Type B pancreatic cell (in vitro differentiated cells): Measurements from ENCODE around the gene C20orf202. TPM values are rescaled to one million over a fixed set of nuclear protein-coding genes. Genes with fewer than 3 reads are reported as not detected.

Experiments used
- DNase-seq: peaks from one replicate; pipeline ENCODE4 v3.0.0; 2021; ENCODE audit warnings: mixed read lengths; ENCODE audit not compliant: unreplicated experiment; ENCODE audit errors: extremely low spot score
- H3K27ac Mint-ChIP-seq: 2 replicates; pipeline ENCODE4 v1.8.0; 2021; ENCODE audit warnings: mild to moderate bottlenecking, mixed read lengths
- H3K27me3 Mint-ChIP-seq: 2 replicates; pipeline ENCODE4 v1.8.0; 2021; ENCODE audit warnings: mixed read lengths
- H3K36me3 Mint-ChIP-seq: 2 replicates; pipeline ENCODE4 v1.8.0; 2021; ENCODE audit warnings: mixed read lengths
- H3K4me1 Mint-ChIP-seq: one replicate; pipeline ENCODE4 v1.8.0; 2021; ENCODE audit warnings: mixed read lengths; ENCODE audit not compliant: unreplicated experiment
- H3K4me3 Mint-ChIP-seq: 2 replicates; pipeline ENCODE4 v1.8.0; 2021; ENCODE audit warnings: mild to moderate bottlenecking, mixed read lengths
- H3K9me3 Mint-ChIP-seq: 2 replicates; pipeline ENCODE4 v1.8.0; 2021; ENCODE audit warnings: mixed read lengths
- total RNA-seq: library from RNA; stranded (reverse); gene quantifications from 2 replicates; pipeline ENCODE4 v1.2.1, GENCODE V29; 2021; ENCODE audit warnings: low replicate concordance
- TF ChIP-seq, protein P1 (sequence below): fragments of 200-600 bp; sonication (generic); conservative IDR thresholded peaks from 2 replicates; pipeline ENCODE4 v1.5.0; 2021; ENCODE audit warnings: antibody characterized with exemption, mild to moderate bottlenecking

Gene C20orf202
- total RNA-seq, 1 donor from 2014 or later: 0.24 TPM

DNA sequence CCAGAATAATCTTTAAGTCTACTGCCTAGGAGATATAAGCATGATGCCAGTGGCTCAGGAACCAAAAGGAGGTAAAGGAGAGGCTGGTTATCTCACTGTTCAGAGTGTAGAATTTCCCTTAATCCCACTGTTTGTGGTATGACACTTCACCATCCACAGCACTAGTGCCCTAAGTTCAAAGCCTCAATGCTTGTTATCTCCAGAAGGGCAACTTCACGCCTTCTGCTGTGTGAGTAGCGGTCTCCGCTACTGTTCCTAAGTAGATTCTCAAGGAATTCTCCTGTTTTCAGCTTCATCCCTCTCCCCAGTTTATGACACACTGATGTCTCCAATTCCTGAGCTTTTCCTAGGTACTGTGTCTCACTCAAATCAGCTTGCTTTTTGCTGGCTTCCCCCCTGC is 49.2 kb downstream of the C20orf202 start:
- TF ChIP-seq, protein P1, sequence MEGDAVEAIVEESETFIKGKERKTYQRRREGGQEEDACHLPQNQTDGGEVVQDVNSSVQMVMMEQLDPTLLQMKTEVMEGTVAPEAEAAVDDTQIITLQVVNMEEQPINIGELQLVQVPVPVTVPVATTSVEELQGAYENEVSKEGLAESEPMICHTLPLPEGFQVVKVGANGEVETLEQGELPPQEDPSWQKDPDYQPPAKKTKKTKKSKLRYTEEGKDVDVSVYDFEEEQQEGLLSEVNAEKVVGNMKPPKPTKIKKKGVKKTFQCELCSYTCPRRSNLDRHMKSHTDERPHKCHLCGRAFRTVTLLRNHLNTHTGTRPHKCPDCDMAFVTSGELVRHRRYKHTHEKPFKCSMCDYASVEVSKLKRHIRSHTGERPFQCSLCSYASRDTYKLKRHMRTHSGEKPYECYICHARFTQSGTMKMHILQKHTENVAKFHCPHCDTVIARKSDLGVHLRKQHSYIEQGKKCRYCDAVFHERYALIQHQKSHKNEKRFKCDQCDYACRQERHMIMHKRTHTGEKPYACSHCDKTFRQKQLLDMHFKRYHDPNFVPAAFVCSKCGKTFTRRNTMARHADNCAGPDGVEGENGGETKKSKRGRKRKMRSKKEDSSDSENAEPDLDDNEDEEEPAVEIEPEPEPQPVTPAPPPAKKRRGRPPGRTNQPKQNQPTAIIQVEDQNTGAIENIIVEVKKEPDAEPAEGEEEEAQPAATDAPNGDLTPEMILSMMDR: no peak
- Mint-ChIP-seq H3K9me3 (no peaks in the 10 kb centered on the region), H3K27me3 (peaks cover 32% of the 10 kb centered on the region), H3K4me3 (no peak overlapping the region), H3K27ac (no peak overlapping the region), H3K36me3 (no peaks in the 10 kb centered on the region), H3K4me1 (no peaks in the 10 kb centered on the region)
- DNase-seq: no peak

DNA sequence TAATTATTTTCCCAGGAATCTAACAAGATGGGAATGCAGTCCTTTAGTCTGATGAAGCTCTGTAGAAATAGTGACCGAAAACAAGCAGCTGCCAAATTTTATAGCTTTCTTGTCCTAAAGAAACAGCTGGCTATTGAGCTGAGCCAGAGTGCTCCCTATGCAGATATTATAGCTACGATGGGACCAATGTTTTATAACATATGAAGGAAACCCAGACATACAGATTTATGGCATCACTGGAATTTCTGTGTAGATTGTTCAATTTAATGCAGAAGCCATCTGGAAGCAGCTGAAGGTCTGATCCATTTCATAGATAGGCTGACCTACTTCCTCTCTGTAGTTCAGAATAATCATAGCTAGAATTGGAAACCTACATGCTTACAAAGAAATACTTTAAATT is 51.0 kb downstream of the C20orf202 start:
- TF ChIP-seq, protein P1: no peak
- no peaks in the 10 kb centered on the region for H3K36me3 Mint-ChIP-seq
- H3K27me3 Mint-ChIP-seq: peaks cover 33% of the 10 kb centered on the region
- H3K27ac Mint-ChIP-seq: no peak overlapping the region
- H3K4me1 Mint-ChIP-seq: no peaks in the 10 kb centered on the region
- no peak overlapping the region for H3K4me3 Mint-ChIP-seq
- H3K9me3 Mint-ChIP-seq: no peaks in the 10 kb centered on the region
- no peak for DNase-seq

DNA sequence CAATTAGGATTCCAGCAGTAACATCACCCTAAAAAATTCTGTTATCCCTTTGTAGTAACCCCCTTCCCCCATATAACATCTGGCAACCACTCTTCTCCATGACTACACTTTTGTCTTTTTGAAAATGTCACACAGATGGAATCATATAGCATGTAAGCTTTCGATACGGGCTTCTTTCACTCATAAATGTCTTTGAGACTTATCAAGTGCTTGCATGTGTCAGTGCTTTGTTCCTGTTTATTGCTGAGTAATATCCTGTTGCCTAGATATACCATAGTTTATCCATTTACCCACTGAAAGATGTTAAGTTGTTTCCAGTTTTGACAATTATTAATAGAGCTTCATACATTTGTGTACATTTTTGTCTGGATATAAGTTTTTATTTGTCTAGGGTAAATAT is 52.4 kb downstream of the C20orf202 start:
- Mint-ChIP-seq H3K4me1 (no peaks in the 10 kb centered on the region), H3K27me3 (peaks cover 33% of the 10 kb centered on the region)
- DNase-seq: no peak

More for the DNA sequence above, 52.4 kb downstream of the C20orf202 start:
- Mint-ChIP-seq H3K9me3 (no peaks in the 10 kb centered on the region), H3K4me3 (no peak overlapping the region), H3K36me3 (no peaks in the 10 kb centered on the region), H3K27ac (no peak overlapping the region)
- TF ChIP-seq, protein P1: no peak

Other genes with a start within 250 kb of the C20orf202 start
- gene RSPO4, start 201.1 kb upstream of the C20orf202 start, total RNA-seq: 0.19 and 2.4 TPM in 2 replicates
- gene PSMF1, start 84.9 kb upstream of the C20orf202 start, total RNA-seq: 142 and 150 TPM in 2 replicates
- 10.7 and 12.0 TPM in 2 replicates for gene TMEM74B, start 18.5 kb upstream of the C20orf202 start, total RNA-seq
- gene RAD21L1, start 22.6 kb downstream of the C20orf202 start, total RNA-seq: not detected in 2 replicates
- 2.7 and 3.6 TPM in 2 replicates for gene SNPH, start 62.8 kb downstream of the C20orf202 start, total RNA-seq
- 4.9 and 7.4 TPM in 2 replicates for gene SDCBP2, start 125.7 kb downstream of the C20orf202 start, total RNA-seq
- gene FKBP1A, start 189.6 kb downstream of the C20orf202 start, total RNA-seq: 149 and 177 TPM in 2 replicates